DMS53 treated with DMSO at 0.1 percent for 48 hours (cell line): Measurements from ENCODE around the gene BSG.

Experiments used
- DNase-seq: peaks from one replicate; lab custom pipeline; 2025; ENCODE audit not compliant: unreplicated experiment; lab: John Stamatoyannopoulos, UW

BSG gene

GRCh38 chr19:572140-572742 lies at the start of gene BSG:
Gene BSG, plus strand, starts transcription at chr19:572596. Its CDS starts 39 bp downstream, at chr19:572635.
- peak; percentile 87 for DNase-seq

- DNase-seq: no peak
Observed at GRCh38 chr19:522726-523125, 49.7 kb upstream of the BSG start.

GRCh38 chr19:524062-524674 lies 48.2 kb upstream of the BSG start:
- DNase-seq: no peak

- DNase-seq: no peak
Observed at GRCh38 chr19:525029-525428, 47.4 kb upstream of the BSG start.

DNA sequence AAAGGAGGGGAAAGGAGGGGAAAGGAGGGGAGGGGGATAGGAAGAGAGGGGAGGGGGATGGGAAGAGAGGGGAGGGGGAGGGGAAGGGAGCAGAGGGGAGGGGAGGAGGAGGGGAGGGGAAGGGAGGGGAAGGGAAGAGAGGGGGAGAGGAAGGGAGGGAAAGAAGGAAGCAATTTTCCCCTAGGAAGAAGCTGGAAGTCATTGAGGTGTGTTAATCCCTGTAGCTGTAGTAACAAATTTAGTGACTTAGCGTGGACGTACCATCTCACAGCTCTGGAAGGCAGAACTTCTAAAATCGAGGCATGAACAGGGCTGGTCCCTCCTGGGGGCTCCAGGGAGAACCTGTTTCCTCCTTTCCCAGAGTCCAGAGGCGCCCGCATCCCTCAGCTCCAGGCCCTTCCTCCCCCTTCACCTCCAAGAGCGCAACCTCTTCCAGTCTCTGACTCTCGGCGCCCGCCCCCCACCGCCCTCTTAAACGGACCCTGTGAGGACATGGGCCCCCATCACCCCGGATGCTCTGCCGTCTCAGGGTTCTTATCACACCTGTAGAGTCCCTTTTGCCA lies 46.5 kb upstream of the BSG start:
- no peak for DNase-seq

GRCh38 chr19:530134-531008 lies 42.0 kb upstream of the BSG start:
- DNase-seq: no peak

DNA sequence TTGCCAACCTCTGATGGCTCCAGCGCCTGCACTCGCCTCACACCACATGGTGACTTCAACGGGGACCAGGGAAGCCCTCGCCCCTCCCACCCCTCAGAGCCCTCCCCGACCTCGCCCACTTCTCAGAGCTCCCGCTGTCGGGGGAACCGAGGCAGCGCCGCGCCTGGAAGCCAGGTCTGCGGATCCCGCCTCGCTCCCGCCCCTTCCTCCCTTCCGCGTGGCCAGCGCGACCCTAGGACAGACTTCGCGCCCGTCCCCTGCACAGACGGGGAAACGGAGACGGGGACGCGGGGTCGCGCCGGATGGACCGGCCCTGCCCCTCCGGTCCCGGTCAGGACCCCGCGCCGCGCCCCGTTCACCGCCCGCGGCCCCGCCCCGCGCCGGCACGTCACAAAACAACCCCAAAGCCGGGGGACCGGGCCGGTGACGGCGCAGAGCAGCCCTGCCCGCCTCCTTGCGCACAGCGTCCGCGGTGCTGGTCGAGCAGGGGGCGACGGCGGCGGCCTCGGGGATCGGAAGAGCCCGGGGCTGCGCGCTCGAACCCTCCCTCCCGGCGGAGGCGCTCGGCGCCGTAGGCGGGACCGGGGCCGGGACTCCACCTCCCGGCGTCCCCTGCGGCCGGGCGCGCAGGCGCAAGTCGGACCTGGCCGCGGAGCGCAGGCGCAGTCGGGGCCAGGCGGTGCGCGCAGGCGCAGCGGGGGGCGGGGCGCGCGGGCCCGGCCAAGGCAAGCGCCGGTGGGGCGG lies 41.2 kb upstream of the BSG start:
- peak; percentile 54 for DNase-seq

DNA sequence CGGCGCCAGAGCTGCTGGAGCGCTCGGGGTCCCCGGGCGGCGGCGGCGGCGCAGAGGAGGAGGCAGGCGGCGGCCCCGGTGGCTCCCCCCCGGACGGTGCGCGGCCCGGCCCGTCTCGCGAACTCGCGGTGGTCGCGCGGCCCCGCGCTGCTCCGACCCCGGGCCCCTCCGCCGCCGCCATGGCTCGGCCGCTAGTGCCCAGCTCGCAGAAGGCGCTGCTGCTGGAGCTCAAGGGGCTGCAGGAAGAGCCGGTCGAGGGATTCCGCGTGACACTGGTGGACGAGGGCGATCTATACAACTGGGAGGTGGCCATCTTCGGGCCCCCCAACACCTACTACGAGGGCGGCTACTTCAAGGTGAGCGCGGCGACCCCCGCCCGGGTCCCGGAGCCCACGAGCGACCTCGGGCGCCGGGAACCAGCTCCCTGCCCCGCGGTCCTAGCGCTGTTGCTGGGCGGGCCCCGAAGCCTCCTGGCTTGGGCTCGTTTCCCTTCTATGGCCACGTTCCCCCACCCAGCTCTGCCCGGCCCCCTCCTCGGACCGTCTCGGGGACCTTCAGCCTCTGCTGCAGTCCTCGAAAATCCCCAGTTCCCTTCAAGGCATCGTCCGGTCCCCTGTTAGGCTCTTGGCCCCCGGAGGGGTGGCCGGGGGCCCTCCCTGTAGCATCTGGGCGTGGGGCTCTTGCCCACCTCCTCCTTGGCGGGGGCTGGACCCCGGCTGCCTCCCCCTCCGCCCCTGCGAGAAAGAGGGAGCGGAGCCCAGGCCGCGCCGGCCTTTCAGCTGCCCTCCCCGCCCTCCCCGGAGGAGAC lies 40.4 kb upstream of the BSG start, which contains the start of gene CDC34:
CDC34 (plus strand) TSS at position 8 of the 808 bp plus-strand sequence; CDS start at position 180, 172 bp downstream.
- DNase-seq: no peak

DNA sequence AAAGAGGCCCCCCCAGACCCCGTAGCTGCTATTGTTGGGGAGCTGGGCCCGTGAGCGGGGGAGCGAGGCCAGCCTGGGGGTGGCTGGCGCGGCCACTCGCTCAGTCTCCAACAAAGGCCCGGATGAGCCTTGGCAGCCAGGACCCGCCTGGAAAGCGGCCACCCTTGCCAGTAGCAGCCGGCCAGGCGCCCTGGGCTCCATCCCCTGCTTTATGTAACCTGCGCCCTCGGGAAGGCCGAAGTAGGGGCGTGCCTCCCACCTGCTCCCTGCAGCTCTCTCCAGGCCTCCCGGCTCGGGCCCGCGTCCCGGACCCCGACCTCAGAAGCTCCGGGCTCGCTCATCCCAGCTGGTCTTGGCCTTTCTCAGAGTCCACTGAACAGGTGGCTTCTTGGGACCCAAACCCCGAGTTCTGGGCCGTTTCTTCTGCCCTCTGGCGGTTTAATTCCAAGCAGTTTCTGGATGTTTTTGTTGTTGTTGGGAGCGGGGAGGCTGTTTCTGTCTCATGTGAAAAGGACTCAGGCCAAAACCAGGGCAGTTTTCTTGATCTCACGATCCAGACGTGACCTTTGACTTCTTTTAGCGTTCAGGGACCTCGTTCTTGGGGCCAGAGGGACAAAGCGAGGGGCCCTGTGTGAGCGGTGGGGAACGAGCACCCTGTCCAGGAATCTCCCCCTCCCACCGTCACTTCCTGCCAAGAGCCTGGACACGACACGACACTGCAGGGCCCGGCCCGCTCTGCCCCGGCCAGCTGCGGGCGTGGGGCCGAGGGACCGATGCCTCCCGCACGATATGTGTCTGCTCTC lies 39.6 kb upstream of the BSG start:
- DNase-seq: peak; percentile 13

- DNase-seq: no peak
Observed at GRCh38 chr19:533364-534058, 38.9 kb upstream of the BSG start.

GRCh38 chr19:534088-534487 lies 38.3 kb upstream of the BSG start:
- no peak for DNase-seq

DNA sequence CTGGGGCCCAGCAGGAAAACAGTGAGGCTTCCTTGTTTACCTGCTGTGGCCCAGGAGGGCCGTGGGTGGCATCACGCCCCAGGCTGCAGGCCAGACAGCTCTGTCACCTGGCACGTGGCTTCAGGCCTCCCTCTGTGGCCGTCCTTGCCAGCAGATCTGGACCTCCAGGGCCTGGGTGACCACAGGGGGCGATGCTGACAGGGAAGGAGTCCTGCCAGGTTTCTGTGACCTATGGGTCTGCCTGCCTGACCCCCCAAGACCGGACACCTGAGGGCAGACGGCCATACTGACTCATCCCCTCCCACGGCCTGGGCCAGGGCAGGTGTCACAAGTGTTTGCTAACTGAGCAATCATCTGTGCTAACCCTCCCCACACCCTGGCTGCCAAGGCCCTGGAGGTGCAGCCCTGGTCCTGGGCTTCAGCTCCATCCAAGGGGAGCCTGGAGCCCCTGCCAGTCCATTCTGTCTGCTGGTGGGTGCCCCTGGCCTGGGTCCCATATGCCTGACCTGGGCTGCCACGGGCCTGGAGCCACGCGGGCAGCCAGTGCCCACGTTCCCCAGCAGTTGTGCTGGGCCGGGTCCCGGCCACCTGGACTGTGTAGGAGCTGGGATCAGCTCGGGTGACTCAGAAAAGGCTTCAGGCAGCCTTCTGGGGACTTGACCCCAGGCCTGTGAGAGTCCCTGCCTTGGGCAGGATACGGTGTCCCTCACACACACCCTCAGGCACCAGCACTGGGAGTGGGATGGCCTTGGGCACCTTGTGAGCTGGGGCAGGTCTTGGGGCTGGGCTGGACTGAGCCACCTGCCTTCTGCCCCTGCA lies 37.2 kb upstream of the BSG start:
- peak; percentile 52 for DNase-seq

DNA sequence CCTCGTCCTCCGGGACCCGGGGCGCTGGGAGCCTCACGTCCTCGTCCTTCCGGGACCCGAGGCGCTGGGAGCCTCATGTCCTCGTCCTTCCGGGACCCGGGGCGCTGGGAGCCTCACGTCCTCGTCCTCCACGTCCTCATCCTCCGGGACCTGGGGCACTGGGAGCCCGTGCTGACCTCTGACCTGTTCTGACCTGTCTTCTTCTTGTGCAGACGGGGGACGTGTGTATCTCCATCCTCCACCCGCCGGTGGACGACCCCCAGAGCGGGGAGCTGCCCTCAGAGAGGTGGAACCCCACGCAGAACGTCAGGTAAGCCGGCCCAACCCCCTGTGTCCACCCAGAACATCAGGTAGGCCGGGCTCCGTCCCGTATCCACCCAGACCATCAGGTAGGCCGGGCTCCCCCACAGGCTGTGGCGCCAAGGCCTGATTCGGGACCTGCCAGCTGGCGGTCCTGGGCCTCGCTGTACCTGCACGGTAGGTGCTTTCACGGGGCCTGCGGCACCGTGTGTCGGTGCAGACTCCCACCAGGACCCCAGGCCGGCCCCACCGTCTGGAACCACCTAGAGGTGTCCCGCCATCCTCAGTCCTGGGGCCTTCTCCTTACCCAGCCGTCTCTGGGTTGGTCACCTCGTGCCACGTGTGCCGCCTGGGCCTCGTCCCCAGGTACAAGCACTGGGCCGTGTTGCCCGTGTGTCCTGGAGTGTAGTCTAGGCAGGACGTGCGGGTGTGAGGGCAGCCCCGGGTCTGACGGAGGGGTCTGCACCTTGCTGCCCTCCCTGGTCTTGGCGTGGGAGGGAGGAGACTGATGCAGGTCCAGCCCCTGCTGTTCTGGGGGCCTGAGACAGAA lies 36.1 kb upstream of the BSG start:
- no peak for DNase-seq

DNA sequence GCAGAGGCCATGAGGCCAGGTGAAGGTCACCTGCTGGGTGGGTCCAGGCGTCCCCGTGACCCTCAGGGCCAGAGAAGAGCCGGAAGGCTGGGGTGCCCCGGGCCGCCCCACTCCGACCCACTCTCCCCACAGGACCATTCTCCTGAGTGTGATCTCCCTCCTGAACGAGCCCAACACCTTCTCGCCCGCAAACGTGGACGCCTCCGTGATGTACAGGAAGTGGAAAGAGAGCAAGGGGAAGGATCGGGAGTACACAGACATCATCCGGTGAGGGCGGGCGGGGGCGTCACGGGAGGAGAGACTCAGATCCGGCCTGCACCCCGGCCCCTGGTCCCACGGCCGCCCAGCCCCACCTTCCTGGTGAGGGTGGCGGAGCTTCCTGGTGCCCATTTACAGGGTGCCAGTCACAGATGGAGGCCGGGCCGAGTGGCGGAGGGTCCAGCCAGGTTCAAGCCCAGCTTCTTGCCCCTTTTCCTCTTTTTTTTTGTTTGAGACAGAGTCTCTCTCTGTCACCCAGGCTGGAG lies 35.5 kb upstream of the BSG start:
- DNase-seq: no peak

DNA sequence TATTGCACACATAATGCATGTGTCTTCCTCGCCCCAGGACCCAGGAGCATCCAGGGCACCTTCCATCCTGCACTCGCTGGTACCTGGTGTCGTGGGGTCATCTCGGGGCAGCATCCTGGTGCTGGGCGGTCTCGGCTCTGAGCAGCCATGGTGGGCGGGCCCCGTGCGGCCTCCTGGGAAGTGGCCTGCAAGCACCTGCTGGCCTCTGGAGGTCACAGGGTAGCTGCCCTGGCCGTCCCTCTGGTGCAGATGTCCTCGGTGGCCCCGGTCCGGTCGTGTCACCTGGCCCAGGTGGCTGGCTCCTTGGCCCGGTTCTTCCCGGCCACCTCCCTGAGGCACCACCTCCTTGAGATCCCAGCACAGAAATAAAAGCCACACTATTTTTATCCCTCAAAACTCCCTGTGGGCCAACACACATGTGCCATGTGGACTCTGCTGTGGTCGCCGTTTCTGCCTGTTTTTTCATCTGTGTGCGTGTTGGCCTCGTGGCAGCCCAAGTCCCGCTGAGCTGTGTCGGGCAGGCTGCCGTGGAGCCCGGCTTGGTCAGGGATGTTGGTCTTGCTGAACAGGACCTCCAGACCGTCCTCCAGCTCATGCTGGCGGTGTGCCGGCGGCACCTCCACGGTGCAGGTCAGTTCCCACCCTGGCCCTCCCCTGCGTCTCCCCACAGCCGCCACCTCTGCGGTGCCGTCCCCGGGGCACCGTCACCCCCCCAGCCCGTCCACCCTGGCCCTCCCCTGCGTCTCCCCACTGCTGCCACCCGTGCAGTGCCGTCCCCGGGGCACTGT lies 33.6 kb upstream of the BSG start:
- no peak for DNase-seq
